ENCODE measurements around the gene DNAL1. TPM values are rescaled to one million over a fixed set of nuclear protein-coding genes. Genes with fewer than 3 reads are reported as not detected.

DNAL1 gene
- polyA plus RNA-seq, 2 of the 4 experiments (the other 2 are of a cell fraction), result 8.3 to 16.3 TPM

GRCh38 chr14:73666583-73666982 is 21.8 kb downstream of the DNAL1 start:
- Histone ChIP-seq H3K9me3 (no peaks in the 10 kb centered on the region), H3K4me1 (peaks cover 35% of the 10 kb centered on the region), H3K4me2 (no peak overlapping the region), H3K27ac (no peak overlapping the region), H3K4me3 (no peak overlapping the region)
- TF ChIP-seq MAX (IDR thresholded peaks at IDR 0.05) (no peak), MAFK (IDR thresholded peaks at IDR 0.05; ENCODE audit: partially characterized antibody) (peak; percentile 91), NR3C1 (IDR thresholded peaks at IDR 0.05) (no peak), REST (IDR thresholded peaks at IDR 0.05) (no peak)
- ChIA-PET CTCF (interaction anchor here (1.5 kb wide), 1 partner anchor 15 kb away, joined by 5 read pairs; no protein-coding TSS in a partner anchor), POLR2A (no interaction called here)
- ATAC-seq (no peak), DNase-seq (ENCODE audit: low read depth in 1 of 2, low spot score in 1 of 2) (no peak), FAIRE-seq (no peak)
- 87% methylated on average over 5 of the region's 5 CpGs for whole genome bisulfite sequencing (ENCODE audit: missing lambda C conversion rate)

- no peak for FAIRE-seq
- TF ChIP-seq TP53 (CRISPR knock-in tag; IDR thresholded peaks at IDR 0.05) (no peak), REST (IDR thresholded peaks at IDR 0.05) (no peak), KDM5A (IDR thresholded peaks at IDR 0.05) (no peak), NPAS2 (CRISPR knock-in tag; IDR thresholded peaks at IDR 0.05; ENCODE audit: borderline replicate concordance) (no peak)
- Histone ChIP-seq H3K27ac (no peak overlapping the region), H3K9me3 (no peaks in the 10 kb centered on the region), H3K4me1 (peaks cover 26% of the 10 kb centered on the region), H3K4me3 (no peak overlapping the region), H3K4me2 (no peak overlapping the region)
- no peak for ATAC-seq
- WGBS (ENCODE audit: missing lambda C conversion rate), result 89% methylated on average over 3 of the region's 3 CpGs
- POLR2A ChIA-PET, result no interaction called here
- DNase-seq (ENCODE audit: low read depth in 1 of 2, low spot score in 1 of 2), result no peak
- CTCF ChIA-PET, result interaction anchor here (0.9 to 1.7 kb wide), 3 partner anchors 14 to 24 kb away, joined by 4 to 5 read pairs (median 5); no protein-coding TSS in a partner anchor
Observed at GRCh38 chr14:73667854-73668253, 23.1 kb downstream of the DNAL1 start.

GRCh38 chr14:73674986-73675385 is 30.2 kb downstream of the DNAL1 start:
- Histone ChIP-seq H3K4me3 (no peak overlapping the region), H3K27ac (no peak overlapping the region), H3K4me2 (no peak overlapping the region), H3K9me3 (no peaks in the 10 kb centered on the region), H3K4me1 (peaks cover 5% of the 10 kb centered on the region; the same call in 1 of the 3 replicates)
- ChIA-PET POLR2A (no interaction called here), CTCF (interaction anchor here (0.6 to 1.7 kb wide), 5 partner anchors 13 to 594 kb away, joined by 3 to 10 read pairs (median 6); no protein-coding TSS in a partner anchor)
- 94% methylated on average over 3 of the region's 3 CpGs for whole genome bisulfite sequencing (ENCODE audit: missing lambda C conversion rate)
- FAIRE-seq, result no peak
- TF ChIP-seq HOXA7 (CRISPR knock-in tag; IDR thresholded peaks at IDR 0.05), result no peak
- no peak for TF ChIP-seq FOSB (CRISPR knock-in tag; IDR thresholded peaks at IDR 0.05)
- TF ChIP-seq E2F6 (IDR thresholded peaks at IDR 0.05; ENCODE audit: borderline replicate concordance, low read depth), result no peak
- no peak for TF ChIP-seq CHD4 (IDR thresholded peaks at IDR 0.05; ENCODE audit: borderline replicate concordance)
- no peak for TF ChIP-seq NFE2L2 (conservative IDR thresholded peaks at IDR 0.05; ENCODE audit: low read length)
- TF ChIP-seq RARB (CRISPR knock-in tag; IDR thresholded peaks at IDR 0.05), result no peak
- TF ChIP-seq BHLHE40 (IDR thresholded peaks at IDR 0.05; ENCODE audit: low read depth, low read length), result no peak
- TF ChIP-seq BCL3 (IDR thresholded peaks at IDR 0.05), result no peak
- no peak for TF ChIP-seq EP300 (IDR thresholded peaks at IDR 0.05)
- TF ChIP-seq FOXS1 (CRISPR knock-in tag; IDR thresholded peaks at IDR 0.05), result no peak
- no peak for TF ChIP-seq HOXB13 (CRISPR knock-in tag; IDR thresholded peaks at IDR 0.05; ENCODE audit: low read depth)
- TF ChIP-seq ESRRA (IDR thresholded peaks at IDR 0.05; ENCODE audit: borderline replicate concordance, low read length), result no peak
- ATAC-seq, result no peak
- no peak for DNase-seq (ENCODE audit: low read depth in 1 of 2, low spot score in 1 of 2)

Measured in A549 (cell line).